ENCODE data around the gene STXBP4.

DNA sequence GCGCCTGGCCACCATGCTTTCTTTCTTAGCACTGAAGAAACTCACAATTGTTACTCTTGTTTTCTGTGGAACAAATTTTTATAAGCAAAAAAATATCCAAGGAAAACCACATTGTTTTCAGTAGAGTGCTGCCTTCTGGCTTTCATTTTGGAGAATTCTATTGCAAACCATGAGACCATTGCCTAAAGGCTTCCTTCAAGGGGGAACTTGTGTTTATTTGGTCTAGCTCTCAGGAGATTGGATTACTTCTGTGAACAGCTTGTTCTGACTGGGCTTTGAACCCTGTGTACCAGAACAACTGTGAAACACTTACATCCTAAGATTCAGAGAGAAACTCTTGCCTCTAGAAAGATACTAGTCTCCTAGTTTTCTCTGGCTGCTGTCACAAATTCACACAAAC, 35.9 kb upstream of the STXBP4 start:
- TF ChIP-seq CTCF (IDR thresholded peaks at IDR 0.05; ENCODE audit: insufficient read depth, low read length, poor library complexity, severe bottlenecking) (no peak), EZH2phosphoT487 (conservative IDR thresholded peaks at IDR 0.05; ENCODE audit: low read length) (no peak)
